ENCODE results near the gene DPYSL5. TPM values are rescaled to one million over a fixed set of nuclear protein-coding genes. Genes with fewer than 3 reads are reported as not detected.
"Not testable (repeated sequence)": the region's sequence is repeated elsewhere in the genome, so short reads cannot be mapped to it uniquely, and the experiment has no call there.

DPYSL5 gene
- total RNA-seq, 1 donor from 2014 or later = not detected

GRCh38 chr2:26812731-26813130 lies 35.2 kb upstream of the DPYSL5 start:
- POLR2A ChIA-PET = no interaction called here
- no peak for DNase-seq
- no peaks in the 10 kb centered on the region for H3K9me3 Mint-ChIP-seq
- H3K27me3 Mint-ChIP-seq = peaks cover 25% of the 10 kb centered on the region
- no peak overlapping the region for H3K27ac Mint-ChIP-seq
- CTCF ChIA-PET = no interaction called here
- no peak for TF ChIP-seq CTCF (IDR thresholded peaks at IDR 0.05)
- no peak for ATAC-seq (ENCODE audit: low read depth)
- no peaks in the 10 kb centered on the region for H3K4me1 Mint-ChIP-seq
- intact Hi-C loops (cut with micrococcal nuclease) = no loop called here
- no peaks in the 10 kb centered on the region for H3K36me3 Mint-ChIP-seq (ENCODE audit: low read depth)
- no peak overlapping the region for H3K4me3 Mint-ChIP-seq

GRCh38 chr2:26814072-26814765 lies 33.7 kb upstream of the DPYSL5 start:
- H3K9me3 Mint-ChIP-seq; H3K4me3 Mint-ChIP-seq; ATAC-seq (ENCODE audit: low read depth); H3K27ac Mint-ChIP-seq; H3K4me1 Mint-ChIP-seq; DNase-seq; H3K36me3 Mint-ChIP-seq (ENCODE audit: low read depth); CTCF ChIA-PET; intact Hi-C loops (cut with micrococcal nuclease); POLR2A ChIA-PET: not testable (repeated sequence)
- H3K27me3 Mint-ChIP-seq = peaks cover 30% of the 10 kb centered on the region

- ChIA-PET POLR2A (interaction anchor here (0.6 kb wide), 1 partner anchor 34 kb away, joined by 3 read pairs; no protein-coding TSS in a partner anchor), CTCF (no interaction called here)
- Mint-ChIP-seq H3K4me1 (no peaks in the 10 kb centered on the region), H3K4me3 (no peak overlapping the region), H3K27me3 (peaks cover 29% of the 10 kb centered on the region), H3K9me3 (no peaks in the 10 kb centered on the region), H3K36me3 (ENCODE audit: low read depth) (no peaks in the 10 kb centered on the region), H3K27ac (no peak overlapping the region)
- ATAC-seq (ENCODE audit: low read depth) (no peak), DNase-seq (no peak)
- no peak for TF ChIP-seq CTCF (IDR thresholded peaks at IDR 0.05)
- intact Hi-C loops (cut with micrococcal nuclease) = no loop called here
Measured at GRCh38 chr2:26816893-26817292, 31.0 kb upstream of the DPYSL5 start.

- ATAC-seq (ENCODE audit: low read depth) (no peak), DNase-seq (no peak)
- no peak overlapping the region for H3K4me3 Mint-ChIP-seq
- H3K27ac Mint-ChIP-seq = no peak overlapping the region
- H3K9me3 Mint-ChIP-seq = no peaks in the 10 kb centered on the region
- H3K4me1 Mint-ChIP-seq = no peaks in the 10 kb centered on the region
- ChIA-PET POLR2A (no interaction called here), CTCF (no interaction called here)
- intact Hi-C loops (cut with micrococcal nuclease) = no loop called here
- no peaks in the 10 kb centered on the region for H3K36me3 Mint-ChIP-seq (ENCODE audit: low read depth)
- TF ChIP-seq CTCF (IDR thresholded peaks at IDR 0.05) = no peak
- peaks cover 21% of the 10 kb centered on the region for H3K27me3 Mint-ChIP-seq
Measured at GRCh38 chr2:26818255-26818654, 29.7 kb upstream of the DPYSL5 start.

GRCh38 chr2:26818972-26819371 lies 29.0 kb upstream of the DPYSL5 start:
- H3K9me3 Mint-ChIP-seq = no peaks in the 10 kb centered on the region
- H3K27ac Mint-ChIP-seq = no peak overlapping the region
- CTCF ChIA-PET = no interaction called here
- no peaks in the 10 kb centered on the region for H3K36me3 Mint-ChIP-seq (ENCODE audit: low read depth)
- DNase-seq (no peak), ATAC-seq (ENCODE audit: low read depth) (no peak)
- H3K4me3 Mint-ChIP-seq = no peak overlapping the region
- peaks cover 21% of the 10 kb centered on the region for H3K27me3 Mint-ChIP-seq
- intact Hi-C loops (cut with micrococcal nuclease) = no loop called here
- H3K4me1 Mint-ChIP-seq = no peaks in the 10 kb centered on the region
- TF ChIP-seq CTCF (IDR thresholded peaks at IDR 0.05) = no peak
- POLR2A ChIA-PET = no interaction called here

GRCh38 chr2:26820932-26821331 lies 27.0 kb upstream of the DPYSL5 start:
- intact Hi-C loops (cut with micrococcal nuclease) = no loop called here
- Mint-ChIP-seq H3K4me3 (no peak overlapping the region), H3K36me3 (ENCODE audit: low read depth) (no peaks in the 10 kb centered on the region), H3K27me3 (peaks cover 15% of the 10 kb centered on the region), H3K27ac (no peak overlapping the region), H3K9me3 (no peaks in the 10 kb centered on the region), H3K4me1 (no peaks in the 10 kb centered on the region)
- ATAC-seq (ENCODE audit: low read depth) (no peak), DNase-seq (no peak)
- no peak for TF ChIP-seq CTCF (IDR thresholded peaks at IDR 0.05)
- POLR2A ChIA-PET = no interaction called here
- CTCF ChIA-PET = no interaction called here
